Lower leg skin (tissue), 3 donors: ENCODE data around the gene ACADM.

Source experiments
- POLR2A ChIP-seq, 2 donors: fragments of 450-650 bp; IDR thresholded peaks; one replicate each; pipeline ENCODE4 v1.6.1; 2016 to 2017; ENCODE audit warnings: antibody characterized with exemption in 2 of 2, mild to moderate bottlenecking in 1 of 2, moderate library complexity in 1 of 2
- TF ChIP-seq, protein P1 (sequence below), 3 donors: fragments of 450-650 bp; IDR thresholded peaks; one replicate each; pipeline ENCODE4 v1.5.1; 2016; ENCODE audit warnings: antibody characterized with exemption in 3 of 3, mild to moderate bottlenecking in 3 of 3, moderate library complexity in 2 of 3

DNA sequence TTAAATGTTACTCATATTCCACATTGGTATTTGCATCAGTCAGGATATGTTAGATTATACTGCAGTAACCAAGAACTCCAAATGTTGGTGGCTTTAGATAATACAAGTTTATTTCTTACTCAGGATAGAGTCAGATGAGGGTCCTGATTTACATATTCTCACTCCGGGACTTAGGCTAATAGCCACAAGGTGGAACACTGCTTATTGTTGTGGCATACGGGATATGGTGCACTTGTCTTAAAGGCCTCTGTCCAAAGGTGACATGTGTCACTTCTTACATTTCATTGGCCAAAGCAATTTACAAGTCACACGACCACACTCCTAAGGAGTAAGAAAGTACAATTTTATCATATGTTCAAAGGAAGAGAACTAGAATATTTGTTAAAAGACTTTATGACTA lies 28.5 kb upstream of the ACADM start:
- TF ChIP-seq, protein P1, sequence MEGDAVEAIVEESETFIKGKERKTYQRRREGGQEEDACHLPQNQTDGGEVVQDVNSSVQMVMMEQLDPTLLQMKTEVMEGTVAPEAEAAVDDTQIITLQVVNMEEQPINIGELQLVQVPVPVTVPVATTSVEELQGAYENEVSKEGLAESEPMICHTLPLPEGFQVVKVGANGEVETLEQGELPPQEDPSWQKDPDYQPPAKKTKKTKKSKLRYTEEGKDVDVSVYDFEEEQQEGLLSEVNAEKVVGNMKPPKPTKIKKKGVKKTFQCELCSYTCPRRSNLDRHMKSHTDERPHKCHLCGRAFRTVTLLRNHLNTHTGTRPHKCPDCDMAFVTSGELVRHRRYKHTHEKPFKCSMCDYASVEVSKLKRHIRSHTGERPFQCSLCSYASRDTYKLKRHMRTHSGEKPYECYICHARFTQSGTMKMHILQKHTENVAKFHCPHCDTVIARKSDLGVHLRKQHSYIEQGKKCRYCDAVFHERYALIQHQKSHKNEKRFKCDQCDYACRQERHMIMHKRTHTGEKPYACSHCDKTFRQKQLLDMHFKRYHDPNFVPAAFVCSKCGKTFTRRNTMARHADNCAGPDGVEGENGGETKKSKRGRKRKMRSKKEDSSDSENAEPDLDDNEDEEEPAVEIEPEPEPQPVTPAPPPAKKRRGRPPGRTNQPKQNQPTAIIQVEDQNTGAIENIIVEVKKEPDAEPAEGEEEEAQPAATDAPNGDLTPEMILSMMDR (IDR thresholded peaks at IDR 0.05) = no peak
- TF ChIP-seq POLR2A (IDR thresholded peaks at IDR 0.05) = no peak
